ENCODE measurements around the gene KIF16B. TPM values are rescaled to one million over a fixed set of nuclear protein-coding genes. Genes with fewer than 3 reads are reported as not detected.

Gene KIF16B
- total RNA-seq, 1 experiment from 2014 or later: 4.6 TPM

GRCh38 chr20:16286601-16287000 is 286.6 kb downstream of the KIF16B start:
- ChIA-PET POLR2A (ENCODE audit: low non-redundant PET) (no interaction called here), CTCF (no interaction called here)
- TF ChIP-seq CTCF (conservative IDR thresholded peaks at IDR 0.05; ENCODE audit: low read depth, low read length) (no peak), EZH2 (IDR thresholded peaks at IDR 0.05; ENCODE audit: borderline replicate concordance, low read depth, low read length, poor library complexity, severe bottlenecking) (no peak)
- no peaks in the 10 kb centered on the region for H3K27me3 ChIP-seq (replicated peaks; ENCODE audit: insufficient read depth, low read depth, low read length, poor library complexity)
- H3K27ac ChIP-seq (ENCODE audit: low read depth, low read length, poor library complexity, severe bottlenecking): no peak overlapping the region
- BruUV-seq (replicated peaks): no TSS peak
- no peaks in the 10 kb centered on the region for H3K4me1 ChIP-seq (ENCODE audit: insufficient read depth, low read length, poor library complexity, severe bottlenecking)
- H3K9me3 ChIP-seq (ENCODE audit: low read depth, low read length, poor library complexity, severe bottlenecking): no peaks in the 10 kb centered on the region
- no peak overlapping the region for H3K4me3 ChIP-seq (ENCODE audit: low read depth, low read length, poor library complexity, severe bottlenecking)
- DNase-seq (ENCODE audit: low spot score): no peak
- intact Hi-C loops (cut with micrococcal nuclease; ENCODE audit: unreplicated experiment): no loop called here
- H3K36me3 ChIP-seq (ENCODE audit: insufficient read depth, low read length, poor library complexity, severe bottlenecking): no peaks in the 10 kb centered on the region

- ChIA-PET POLR2A (ENCODE audit: low non-redundant PET) (no interaction called here), CTCF (no interaction called here)
- no peaks in the 10 kb centered on the region for H3K4me1 ChIP-seq (ENCODE audit: insufficient read depth, low read length, poor library complexity, severe bottlenecking)
- H3K4me3 ChIP-seq (ENCODE audit: low read depth, low read length, poor library complexity, severe bottlenecking): no peak overlapping the region
- no peaks in the 10 kb centered on the region for H3K27me3 ChIP-seq (replicated peaks; ENCODE audit: insufficient read depth, low read depth, low read length, poor library complexity)
- TF ChIP-seq EZH2 (IDR thresholded peaks at IDR 0.05; ENCODE audit: borderline replicate concordance, low read depth, low read length, poor library complexity, severe bottlenecking): no peak
- no peak for TF ChIP-seq CTCF (conservative IDR thresholded peaks at IDR 0.05; ENCODE audit: low read depth, low read length)
- intact Hi-C loops (cut with micrococcal nuclease; ENCODE audit: unreplicated experiment): no loop called here
- no peak for DNase-seq (ENCODE audit: low spot score)
- H3K36me3 ChIP-seq (ENCODE audit: insufficient read depth, low read length, poor library complexity, severe bottlenecking): no peaks in the 10 kb centered on the region
- no peaks in the 10 kb centered on the region for H3K9me3 ChIP-seq (ENCODE audit: low read depth, low read length, poor library complexity, severe bottlenecking)
- no peak overlapping the region for H3K27ac ChIP-seq (ENCODE audit: low read depth, low read length, poor library complexity, severe bottlenecking)
- no TSS peak for BruUV-seq (replicated peaks)
Observed at GRCh38 chr20:16284385-16285100, 288.7 kb downstream of the KIF16B start.

DNA sequence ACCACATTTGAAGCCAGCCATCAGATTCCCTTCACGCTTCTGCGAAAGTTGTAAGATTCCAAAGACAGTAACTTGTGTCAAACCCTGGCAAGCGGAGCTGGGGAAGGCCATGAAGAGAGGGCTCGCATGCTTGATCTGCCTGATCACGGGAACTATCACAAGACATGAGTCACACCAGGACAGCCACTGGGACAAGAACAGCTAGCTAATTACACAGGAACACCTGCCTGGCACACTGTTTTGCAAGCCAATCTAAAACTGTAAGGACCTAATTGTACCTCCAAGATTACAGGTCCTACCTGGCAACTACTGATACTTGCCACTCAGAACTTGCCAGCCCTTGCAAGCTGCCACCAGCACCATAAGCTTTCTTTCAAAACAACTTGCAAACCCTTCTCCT is 289.3 kb downstream of the KIF16B start:
- Histone ChIP-seq H3K4me3 (ENCODE audit: low read depth, low read length, poor library complexity, severe bottlenecking) (no peak overlapping the region), H3K27me3 (replicated peaks; ENCODE audit: insufficient read depth, low read depth, low read length, poor library complexity) (no peaks in the 10 kb centered on the region)
- intact Hi-C loops (cut with micrococcal nuclease; ENCODE audit: unreplicated experiment): no loop called here

More for the DNA sequence above, 289.3 kb downstream of the KIF16B start:
- DNase-seq (ENCODE audit: low spot score): no peak
- Histone ChIP-seq H3K9me3 (ENCODE audit: low read depth, low read length, poor library complexity, severe bottlenecking) (no peaks in the 10 kb centered on the region), H3K4me1 (ENCODE audit: insufficient read depth, low read length, poor library complexity, severe bottlenecking) (no peaks in the 10 kb centered on the region), H3K36me3 (ENCODE audit: insufficient read depth, low read length, poor library complexity, severe bottlenecking) (no peaks in the 10 kb centered on the region), H3K27ac (ENCODE audit: low read depth, low read length, poor library complexity, severe bottlenecking) (no peak overlapping the region)
- no TSS peak for BruUV-seq (replicated peaks)
- ChIA-PET CTCF (no interaction called here), POLR2A (ENCODE audit: low non-redundant PET) (no interaction called here)
- TF ChIP-seq CTCF (conservative IDR thresholded peaks at IDR 0.05; ENCODE audit: low read depth, low read length) (no peak), EZH2 (IDR thresholded peaks at IDR 0.05; ENCODE audit: borderline replicate concordance, low read depth, low read length, poor library complexity, severe bottlenecking) (no peak)
